Heart left ventricle (tissue), 13 donors: ENCODE measurements around the gene CHRNB4.

Source experiments
- POLR2A ChIP-seq, 2 donors: fragments of 450-650 bp; IDR thresholded peaks; one replicate each; pipeline ENCODE4 v1.6.1; 2017; ENCODE audit warnings: antibody characterized with exemption in 2 of 2, mild to moderate bottlenecking in 2 of 2, moderate library complexity in 2 of 2
- TF ChIP-seq, protein P1 (sequence below), 12 donors: fragments of 200-600 bp; sonication (generic) in 4 of 12; IDR thresholded peaks; one replicate each; pipeline versions ENCODE4 v1.5.0 to v1.8.0; 2018 to 2022; ENCODE audit warnings: antibody characterized with exemption in 12 of 12, mild to moderate bottlenecking in 5 of 12
- donor health status: ischemic (EF 13 %, LVEDD 7.1; RV severe dilation, severe dysfunction).
- donor health status: DM: no; HTN: yes; CAD: no.
- donor health status: DM: no; HTN: no; CAD: no.
- donor health status: ischemic (EF 25% LVEDD 6.9; RV normal size, moderate dysfunction).
- donor health status: ischemic (EF 25% LVEDD 5.7; RV mildly dilated, moderate dysfunction).
- donor health status: ischemic (EF 35%, LVEDD 5.7; RV mildly dilated, moderate dysfunction).
- donor health status: nonischemic (EF 11% LVEDD 7.7; RV severe dilation, severe dysfunction).
- donor health status: DM: yes; HTN: yes; CAD: no.
- donor health status: PGD.
- donor health status: ischemic (EF 29% LVEDD 5.4; RV normal size, mild dysfunction).
- donor health status: nonischemic (EF 23%, LVEDD 6.1; RV moderate dilation, normal function).

DNA sequence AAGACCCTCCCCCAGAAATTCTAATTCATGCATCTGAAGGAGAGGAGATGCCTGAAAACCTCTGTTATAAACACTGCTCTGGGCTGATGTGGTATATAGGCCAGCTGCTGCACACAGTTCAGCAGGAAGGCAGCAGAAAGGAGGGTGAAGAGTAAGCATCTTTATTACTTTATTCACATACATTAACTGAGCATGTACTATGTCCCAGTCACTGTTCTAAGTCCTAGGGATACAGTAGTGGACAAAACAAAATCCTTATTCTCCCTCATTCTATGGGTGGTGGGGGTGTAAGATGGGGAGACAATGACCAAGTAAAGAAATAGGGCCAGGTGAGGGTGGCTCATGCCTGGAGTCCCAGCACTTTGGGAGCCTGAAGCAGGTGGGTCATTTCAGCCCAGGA, 17.8 kb upstream of the CHRNB4 start:
- TF ChIP-seq POLR2A (IDR thresholded peaks at IDR 0.05): no peak
- TF ChIP-seq, protein P1, sequence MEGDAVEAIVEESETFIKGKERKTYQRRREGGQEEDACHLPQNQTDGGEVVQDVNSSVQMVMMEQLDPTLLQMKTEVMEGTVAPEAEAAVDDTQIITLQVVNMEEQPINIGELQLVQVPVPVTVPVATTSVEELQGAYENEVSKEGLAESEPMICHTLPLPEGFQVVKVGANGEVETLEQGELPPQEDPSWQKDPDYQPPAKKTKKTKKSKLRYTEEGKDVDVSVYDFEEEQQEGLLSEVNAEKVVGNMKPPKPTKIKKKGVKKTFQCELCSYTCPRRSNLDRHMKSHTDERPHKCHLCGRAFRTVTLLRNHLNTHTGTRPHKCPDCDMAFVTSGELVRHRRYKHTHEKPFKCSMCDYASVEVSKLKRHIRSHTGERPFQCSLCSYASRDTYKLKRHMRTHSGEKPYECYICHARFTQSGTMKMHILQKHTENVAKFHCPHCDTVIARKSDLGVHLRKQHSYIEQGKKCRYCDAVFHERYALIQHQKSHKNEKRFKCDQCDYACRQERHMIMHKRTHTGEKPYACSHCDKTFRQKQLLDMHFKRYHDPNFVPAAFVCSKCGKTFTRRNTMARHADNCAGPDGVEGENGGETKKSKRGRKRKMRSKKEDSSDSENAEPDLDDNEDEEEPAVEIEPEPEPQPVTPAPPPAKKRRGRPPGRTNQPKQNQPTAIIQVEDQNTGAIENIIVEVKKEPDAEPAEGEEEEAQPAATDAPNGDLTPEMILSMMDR (IDR thresholded peaks at IDR 0.05): no peak
